Cortex of kidney (tissue), 1 donor: ENCODE measurements around the gene KRTAP17-1.

Experiments used
- DNase-seq: peaks from one replicate; lab custom pipeline; 2025; lab: John Stamatoyannopoulos, UW

The KRTAP17-1 gene

GRCh38 chr17:41332239-41332638 is 16.7 kb upstream of the KRTAP17-1 start:
- no peak for DNase-seq

- no peak for DNase-seq
Measured at GRCh38 chr17:41331606-41332005, 16.1 kb upstream of the KRTAP17-1 start.

GRCh38 chr17:41329279-41329948 is 13.9 kb upstream of the KRTAP17-1 start:
- no peak for DNase-seq

- DNase-seq: no peak
Measured at GRCh38 chr17:41328207-41328606, 12.7 kb upstream of the KRTAP17-1 start.

GRCh38 chr17:41327411-41328120 is 12.1 kb upstream of the KRTAP17-1 start:
- DNase-seq: no peak

- no peak for DNase-seq
Measured at GRCh38 chr17:41326173-41327145, 10.9 kb upstream of the KRTAP17-1 start.

GRCh38 chr17:41325611-41326010 is 10.1 kb upstream of the KRTAP17-1 start:
- no peak for DNase-seq

GRCh38 chr17:41325126-41325525 is 9.6 kb upstream of the KRTAP17-1 start:
- no peak for DNase-seq

- no peak for DNase-seq
Measured at GRCh38 chr17:41324180-41325075, 8.9 kb upstream of the KRTAP17-1 start.

GRCh38 chr17:41322903-41323895 is 7.7 kb upstream of the KRTAP17-1 start:
- DNase-seq: no peak

- DNase-seq: no peak
Measured at GRCh38 chr17:41322094-41322902, 6.8 kb upstream of the KRTAP17-1 start.

GRCh38 chr17:41318231-41318630 is 2.7 kb upstream of the KRTAP17-1 start:
- DNase-seq: no peak

- no peak for DNase-seq
Measured at GRCh38 chr17:41315814-41316445, 420 bp upstream of the KRTAP17-1 start.

- DNase-seq: no peak
Measured at GRCh38 chr17:41311111-41311510, 4.4 kb downstream of the KRTAP17-1 start.

- DNase-seq: no peak
Measured at GRCh38 chr17:41308918-41309359, 6.6 kb downstream of the KRTAP17-1 start, which contains the start of gene KRTAP16-1. Gene KRTAP16-1, minus strand, starts transcription at chr17:41309309. Its CDS starts 56 bp downstream, at chr17:41309253.

- DNase-seq: no peak
Measured at GRCh38 chr17:41308251-41308917, 7.1 kb downstream of the KRTAP17-1 start.

- DNase-seq: no peak
Measured at GRCh38 chr17:41307647-41308046, 7.9 kb downstream of the KRTAP17-1 start.

GRCh38 chr17:41304091-41304490 is 11.4 kb downstream of the KRTAP17-1 start:
- DNase-seq: no peak
